ENCODE results near the gene CYFIP1. TPM values are rescaled to one million over a fixed set of nuclear protein-coding genes. Genes with fewer than 3 reads are reported as not detected.
"Not testable (repeated sequence)": the region's sequence is repeated elsewhere in the genome, so short reads cannot be mapped to it uniquely, and the experiment has no call there.

The CYFIP1 gene
- total RNA-seq, 4 donors from 2014 or later: 86.8 to 131 (median 105) TPM

DNA sequence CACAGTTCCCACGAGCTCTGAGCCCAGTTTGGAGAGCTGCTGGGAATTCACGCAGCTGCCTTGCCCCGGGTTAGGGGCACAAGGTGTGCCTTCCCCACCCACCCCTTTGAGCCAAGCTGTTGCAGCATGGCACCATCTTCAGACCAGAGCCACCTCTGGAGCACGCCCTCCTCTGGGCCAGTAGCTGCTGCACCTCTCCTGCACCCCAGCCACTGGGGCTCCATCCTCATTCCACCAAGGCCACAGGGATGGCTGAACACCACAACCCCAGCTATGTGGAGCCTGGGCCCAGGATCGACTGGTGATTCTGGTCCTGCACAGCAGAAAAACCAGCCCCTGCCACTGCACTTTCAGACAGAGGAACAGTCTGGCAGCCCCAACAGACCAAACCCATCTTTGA lies 33.5 kb upstream of the CYFIP1 start:
- Histone ChIP-seq H3K9me3 (no peaks in the 10 kb centered on the region), H3K27ac (replicated peaks in 1 of 4) (no peak overlapping the region), H3K27me3 (no peaks in the 10 kb centered on the region), H3K4me1 (no peaks in the 10 kb centered on the region), H3K4me3 (no peak overlapping the region), H3K36me3 (peaks cover 47 to 100% (median 83%) of the 10 kb centered on the region in 4 donors)
- intact Hi-C loops (cut with DNase I): no loop called here
- no peak for TF ChIP-seq POLR2AphosphoS5 (IDR thresholded peaks at IDR 0.05)
- TF ChIP-seq CTCF (IDR thresholded peaks at IDR 0.05): no peak
- TF ChIP-seq EP300 (IDR thresholded peaks at IDR 0.05): no peak
- no peak for TF ChIP-seq POLR2A (IDR thresholded peaks at IDR 0.05; ENCODE audit: low read depth)
- WGBS: 97% methylated on average over 5 of the region's 5 CpGs
- DNase-seq (ENCODE audit: extremely low spot score): no peak

DNA sequence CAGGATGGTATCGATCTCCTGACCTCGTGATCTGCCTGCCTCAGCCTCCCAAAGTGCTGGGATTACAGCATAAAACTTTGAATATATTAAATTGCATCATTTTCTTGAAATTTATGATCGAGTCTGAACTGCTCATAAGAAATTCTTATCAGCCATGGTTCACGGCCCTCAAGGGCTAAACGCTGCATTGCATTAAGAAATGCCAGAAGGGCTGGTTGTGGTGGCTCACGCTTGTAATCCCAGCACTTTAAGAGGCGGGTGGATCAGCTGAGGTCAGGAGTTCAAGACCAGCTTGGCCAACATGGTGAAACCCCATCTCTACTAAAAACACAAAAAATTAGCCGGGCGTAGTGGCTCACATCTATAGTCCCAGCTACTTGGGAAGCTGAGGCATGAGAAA lies 32.4 kb upstream of the CYFIP1 start:
- H3K4me3 ChIP-seq; H3K27ac ChIP-seq (replicated peaks in 1 of 4); H3K27me3 ChIP-seq; intact Hi-C loops (cut with DNase I); H3K4me1 ChIP-seq; H3K9me3 ChIP-seq; DNase-seq (ENCODE audit: extremely low spot score): not testable (repeated sequence)
- WGBS: over 99% methylated on average over 9 of the region's 9 CpGs
- peaks cover 48 to 100% (median 84%) of the 10 kb centered on the region in 4 donors for H3K36me3 ChIP-seq

DNA sequence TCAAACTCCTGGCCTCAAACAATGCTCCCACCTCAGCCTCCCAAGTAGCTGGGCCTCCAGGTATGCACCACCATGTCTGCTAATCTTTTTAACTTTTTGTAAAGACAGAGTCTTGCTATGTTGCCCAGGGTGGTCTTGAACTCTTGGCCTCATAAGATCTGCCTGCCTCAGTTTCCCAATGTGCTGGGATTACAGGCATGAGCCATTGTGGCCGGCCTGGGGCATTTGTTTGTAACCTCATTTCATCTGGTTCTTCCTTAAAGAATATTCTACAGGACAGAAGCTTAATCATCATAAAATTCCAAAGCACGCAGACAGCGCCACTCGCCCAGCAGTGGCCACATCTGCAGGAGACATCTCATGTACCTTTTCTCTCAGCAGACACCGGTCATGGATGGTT lies 23.6 kb upstream of the CYFIP1 start:
- DNase-seq (ENCODE audit: extremely low spot score): no peak
- Histone ChIP-seq H3K4me1 (no peaks in the 10 kb centered on the region), H3K4me3 (no peak overlapping the region), H3K9me3 (no peaks in the 10 kb centered on the region), H3K36me3 (peaks cover 59 to 100% (median 79%) of the 10 kb centered on the region in 4 donors), H3K27me3 (no peaks in the 10 kb centered on the region), H3K27ac (replicated peaks in 1 of 4) (no peak overlapping the region)
- WGBS: 98% methylated on average over 4 of the region's 5 CpGs
- TF ChIP-seq POLR2A (IDR thresholded peaks at IDR 0.05; ENCODE audit: low read depth): no peak
- intact Hi-C loops (cut with DNase I): no loop called here

DNA sequence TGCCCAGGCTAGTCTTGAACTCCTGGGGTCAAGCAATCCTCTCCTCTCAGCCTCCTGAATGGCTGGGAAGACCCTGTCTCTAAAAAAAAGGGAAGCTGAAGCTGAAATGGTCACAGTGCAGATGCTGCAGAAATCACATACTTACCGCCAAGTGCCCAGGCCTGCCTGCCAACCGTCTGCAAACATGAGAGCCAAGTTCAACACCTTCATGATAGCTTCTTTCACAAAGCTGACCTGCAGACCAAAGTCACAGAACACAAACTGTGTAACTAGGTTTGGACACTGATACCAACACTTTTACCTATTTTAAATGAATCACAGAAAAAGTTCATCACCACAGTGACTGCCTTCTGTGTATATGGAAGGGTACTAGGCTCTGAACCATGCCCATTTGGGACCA lies 22.8 kb upstream of the CYFIP1 start:
- Histone ChIP-seq H3K9me3 (no peaks in the 10 kb centered on the region), H3K4me3 (no peak overlapping the region), H3K27ac (replicated peaks in 1 of 4) (no peak overlapping the region), H3K4me1 (no peaks in the 10 kb centered on the region), H3K36me3 (peaks cover 55 to 100% (median 78%) of the 10 kb centered on the region in 4 donors), H3K27me3 (no peaks in the 10 kb centered on the region)
- DNase-seq (ENCODE audit: extremely low spot score): no peak
- intact Hi-C loops (cut with DNase I): no loop called here
- TF ChIP-seq POLR2A (IDR thresholded peaks at IDR 0.05; ENCODE audit: low read depth) (no peak), POLR2AphosphoS5 (IDR thresholded peaks at IDR 0.05) (no peak), EP300 (IDR thresholded peaks at IDR 0.05) (no peak), CTCF (IDR thresholded peaks at IDR 0.05) (no peak)
- 94% methylated on average over 2 of the region's 2 CpGs for WGBS

DNA sequence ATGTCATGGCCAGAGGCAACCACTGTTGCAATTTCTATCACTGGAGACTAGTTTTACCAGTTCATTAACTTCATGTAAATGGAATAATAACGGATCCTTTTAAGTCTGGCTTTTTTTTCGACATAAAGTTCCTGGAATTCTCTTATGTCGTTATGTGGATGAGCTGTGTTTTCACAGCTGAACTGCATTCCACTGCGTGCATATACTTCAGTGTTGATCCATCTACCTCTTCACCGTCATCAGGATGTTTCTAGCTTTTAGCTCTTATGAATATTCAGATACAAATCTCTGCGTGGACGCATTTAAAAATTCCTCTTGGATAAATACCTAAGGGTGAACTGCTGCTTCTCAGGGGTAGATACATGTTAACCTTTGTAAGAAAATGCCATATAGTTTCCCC lies 15.6 kb upstream of the CYFIP1 start:
- Histone ChIP-seq H3K9me3 (no peaks in the 10 kb centered on the region), H3K4me1 (no peaks in the 10 kb centered on the region), H3K4me3 (no peak overlapping the region), H3K27ac (replicated peaks in 1 of 4) (no peak overlapping the region), H3K27me3 (no peaks in the 10 kb centered on the region), H3K36me3 (peaks cover 7 to 78% (median 52%) of the 10 kb centered on the region in 4 donors)
- 92% methylated on average over 7 of the region's 7 CpGs for WGBS
- TF ChIP-seq EP300 (IDR thresholded peaks at IDR 0.05) (no peak), POLR2AphosphoS5 (IDR thresholded peaks at IDR 0.05) (no peak), CTCF (IDR thresholded peaks at IDR 0.05) (no peak), POLR2A (IDR thresholded peaks at IDR 0.05; ENCODE audit: low read depth) (no peak)
- intact Hi-C loops (cut with DNase I): no loop called here
- DNase-seq (ENCODE audit: extremely low spot score): no peak

- intact Hi-C loops (cut with DNase I): no loop called here
- Histone ChIP-seq H3K9me3 (no peaks in the 10 kb centered on the region), H3K36me3 (peaks cover 3 to 40% (median 23%) of the 10 kb centered on the region in 4 donors), H3K27ac (replicated peaks in 1 of 4) (no peak overlapping the region), H3K4me3 (no peak overlapping the region), H3K4me1 (no peaks in the 10 kb centered on the region), H3K27me3 (no peaks in the 10 kb centered on the region)
- no peak for DNase-seq (ENCODE audit: extremely low spot score)
- TF ChIP-seq EP300 (IDR thresholded peaks at IDR 0.05): no peak
- TF ChIP-seq POLR2AphosphoS5 (IDR thresholded peaks at IDR 0.05): no peak
- no peak for TF ChIP-seq CTCF (IDR thresholded peaks at IDR 0.05)
- TF ChIP-seq POLR2A (IDR thresholded peaks at IDR 0.05; ENCODE audit: low read depth): no peak
- 76% methylated on average over 5 of the region's 5 CpGs for WGBS
Measured at GRCh38 chr15:22992024-22992326, 11.8 kb upstream of the CYFIP1 start.
